Measurements from ENCODE around the gene NELL2. TPM values are rescaled to one million over a fixed set of nuclear protein-coding genes. Genes with fewer than 3 reads are reported as not detected.

Gene NELL2
- total and polyA plus RNA-seq, 9 of the 15 experiments (the other 6 are each of a cell fraction or from before 2014, with no cell fraction given) = 0.32 to 1.1 (median 0.53) TPM

DNA sequence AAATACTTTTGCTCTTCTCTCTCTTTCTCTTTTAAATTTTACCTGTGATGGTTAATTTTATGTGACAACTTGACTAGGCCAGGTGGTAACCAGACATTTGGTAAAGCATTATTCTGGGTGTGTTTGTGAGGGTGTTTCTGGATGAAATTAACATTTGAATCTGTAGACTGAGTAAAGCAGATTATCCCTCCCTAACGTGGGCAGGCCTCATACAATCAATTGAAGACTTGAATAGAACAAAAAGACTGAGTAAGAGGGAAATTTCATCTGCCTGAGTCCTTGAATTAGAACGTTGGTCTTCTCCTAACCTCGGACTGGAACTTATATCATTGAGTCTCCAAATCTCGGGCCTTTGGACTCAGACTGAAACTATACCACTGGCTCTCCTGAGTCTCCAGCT lies 182.1 kb downstream of the NELL2 start:
- FAIRE-seq (no peak), ATAC-seq (no peak), DNase-seq (ENCODE audit: extremely low read depth in 1 of 4, low spot score in 3 of 4) (no peak)
- in situ Hi-C loops (cut with MboI) (no loop called here), intact Hi-C loops (cut with micrococcal nuclease) (no loop called here)
- CTCF ChIA-PET (ENCODE audit: low intra/inter-chr PET ratio) = no interaction called here
- POLR2A ChIA-PET = no interaction called here
- Histone ChIP-seq H3K9me3 (replicated peaks; ENCODE audit: control insufficient read depth, insufficient read depth, low read depth, low read length) (0 out of 2 replicates have a peak, but pooled peaks cover 2% of the 10 kb centered on the region), H3K79me2 (ENCODE audit: control insufficient read depth, insufficient read depth, low read length) (no peaks in the 10 kb centered on the region), H3K9me1 (ENCODE audit: control insufficient read depth, insufficient read depth, low read length) (no peaks in the 10 kb centered on the region), H3K4me3 (no peak overlapping the region), H3K36me3 (ENCODE audit: control insufficient read depth, insufficient read depth, low read length) (no peaks in the 10 kb centered on the region), H3K27me3 (ENCODE audit: control insufficient read depth in 2 of 2, insufficient read depth in 2 of 2, low read length in 2 of 2) (no peaks in the 10 kb centered on the region), H4K20me1 (replicated peaks; ENCODE audit: control insufficient read depth, insufficient read depth, low read length) (no peaks in the 10 kb centered on the region), H3K4me2 (ENCODE audit: insufficient read depth, low read length) (no peak overlapping the region), H3K4me1 (replicated peaks in 1 of 2; ENCODE audit: control insufficient read depth in 2 of 2, insufficient read depth in 2 of 2, low read length in 2 of 2) (no peaks in the 10 kb centered on the region), H2AFZ (ENCODE audit: low read depth, low read length) (no peak overlapping the region), H3K27ac (ENCODE audit: extremely low read depth, low read depth, low read length) (no peak overlapping the region), H3K9ac (ENCODE audit: insufficient read depth in 1 of 2, low read depth in 2 of 2, low read length in 2 of 2) (no peak overlapping the region)
- 0% methylated on average over 4 of the region's 4 CpGs for WGBS (ENCODE audit: insufficient coverage, low coverage, missing lambda C conversion rate)
- TF ChIP-seq, protein P1, sequence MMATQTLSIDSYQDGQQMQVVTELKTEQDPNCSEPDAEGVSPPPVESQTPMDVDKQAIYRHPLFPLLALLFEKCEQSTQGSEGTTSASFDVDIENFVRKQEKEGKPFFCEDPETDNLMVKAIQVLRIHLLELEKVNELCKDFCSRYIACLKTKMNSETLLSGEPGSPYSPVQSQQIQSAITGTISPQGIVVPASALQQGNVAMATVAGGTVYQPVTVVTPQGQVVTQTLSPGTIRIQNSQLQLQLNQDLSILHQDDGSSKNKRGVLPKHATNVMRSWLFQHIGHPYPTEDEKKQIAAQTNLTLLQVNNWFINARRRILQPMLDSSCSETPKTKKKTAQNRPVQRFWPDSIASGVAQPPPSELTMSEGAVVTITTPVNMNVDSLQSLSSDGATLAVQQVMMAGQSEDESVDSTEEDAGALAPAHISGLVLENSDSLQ (IDR thresholded peaks at IDR 0.05) = no peak
- no peak for TF ChIP-seq RNF2 (IDR thresholded peaks at IDR 0.05)
- no peak for TF ChIP-seq ZBED1 (IDR thresholded peaks at IDR 0.05)
- TF ChIP-seq POLR2G (IDR thresholded peaks at IDR 0.05; ENCODE audit: low read depth, low read length) = no peak
- no TSS peak for BruUV-seq (replicated peaks)

DNA sequence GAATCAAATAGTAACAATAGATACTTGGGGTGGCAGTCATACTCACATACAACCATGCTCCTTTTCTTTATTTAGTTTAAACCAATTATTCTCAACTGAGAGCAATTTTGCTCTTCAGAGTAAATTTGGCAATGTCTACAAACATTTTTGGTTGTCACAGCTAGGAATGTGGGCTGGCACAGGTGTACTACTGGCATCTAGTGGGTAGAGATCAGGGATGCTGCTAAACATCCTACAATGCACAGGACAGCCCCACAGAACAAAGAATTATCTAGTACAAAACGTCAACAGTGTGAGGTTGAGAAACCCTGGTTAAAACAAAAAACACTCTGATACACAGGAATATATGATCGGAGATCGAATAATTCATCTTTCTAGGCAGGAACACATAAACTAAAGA lies 186.5 kb downstream of the NELL2 start:
- intact Hi-C loops (cut with micrococcal nuclease) (no loop called here), in situ Hi-C loops (cut with MboI) (no loop called here)
- POLR2A ChIA-PET = no interaction called here
- H3K9me1 ChIP-seq (ENCODE audit: control insufficient read depth, insufficient read depth, low read length) = no peaks in the 10 kb centered on the region
- no peak overlapping the region for H3K9ac ChIP-seq (ENCODE audit: insufficient read depth in 1 of 2, low read depth in 2 of 2, low read length in 2 of 2)
- 0% methylated on average over 3 of the region's 3 CpGs for WGBS (ENCODE audit: insufficient coverage, low coverage, missing lambda C conversion rate)
- TF ChIP-seq POLR2A (conservative IDR thresholded peaks at IDR 0.05) (no peak), ZNF347 (CRISPR knock-in tag; IDR thresholded peaks at IDR 0.05; ENCODE audit: low read depth) (no peak), ZNF253 (CRISPR knock-in tag; conservative IDR thresholded peaks at IDR 0.05) (no peak), SLC30A9 (CRISPR knock-in tag; IDR thresholded peaks at IDR 0.05) (no peak), ZFP1 (CRISPR knock-in tag; IDR thresholded peaks at IDR 0.05) (no peak), SUPT5H (IDR thresholded peaks at IDR 0.05) (no peak), TSC22D4 (tag; IDR thresholded peaks at IDR 0.05) (no peak), ZKSCAN1 (IDR thresholded peaks at IDR 0.05; ENCODE audit: low read depth, low read length) (no peak), NCOA6 (IDR thresholded peaks at IDR 0.05) (no peak), ZFX (CRISPR knock-in tag; IDR thresholded peaks at IDR 0.05) (no peak)
- H3K79me2 ChIP-seq (ENCODE audit: control insufficient read depth, insufficient read depth, low read length) = no peaks in the 10 kb centered on the region
- DNase-seq (ENCODE audit: extremely low read depth in 1 of 4, low spot score in 3 of 4) (no peak), ATAC-seq (no peak), FAIRE-seq (no peak)
- H3K27ac ChIP-seq (ENCODE audit: extremely low read depth, low read depth, low read length) = no peak overlapping the region
- no peaks in the 10 kb centered on the region for H3K36me3 ChIP-seq (ENCODE audit: control insufficient read depth, insufficient read depth, low read length)
- no peak overlapping the region for H3K4me2 ChIP-seq (ENCODE audit: insufficient read depth, low read length)
- H3K27me3 ChIP-seq (ENCODE audit: control insufficient read depth in 2 of 2, insufficient read depth in 2 of 2, low read length in 2 of 2) = no peaks in the 10 kb centered on the region
- H4K20me1 ChIP-seq (replicated peaks; ENCODE audit: control insufficient read depth, insufficient read depth, low read length) = no peaks in the 10 kb centered on the region
- CTCF ChIA-PET (ENCODE audit: low intra/inter-chr PET ratio) = no interaction called here
- no TSS peak for BruUV-seq (replicated peaks)
- H2AFZ ChIP-seq (ENCODE audit: low read depth, low read length) = no peak overlapping the region
- H3K9me3 ChIP-seq (replicated peaks; ENCODE audit: control insufficient read depth, insufficient read depth, low read depth, low read length) = no peaks in the 10 kb centered on the region
- H3K4me3 ChIP-seq = no peak overlapping the region
- no peaks in the 10 kb centered on the region for H3K4me1 ChIP-seq (replicated peaks in 1 of 2; ENCODE audit: control insufficient read depth in 2 of 2, insufficient read depth in 2 of 2, low read length in 2 of 2)

Measured in K562 (cell line).